ENCODE results near the gene LCORL. TPM values are rescaled to one million over a fixed set of nuclear protein-coding genes. Genes with fewer than 3 reads are reported as not detected.

The LCORL gene
- total and polyA plus RNA-seq, 3 donors from 2014 or later: 9.7 to 43.7 (median 37.6) TPM

GRCh38 chr4:17877661-17878060, 143.9 kb downstream of the LCORL start:
- Histone ChIP-seq H3K4me1 (no peaks in the 10 kb centered on the region), H3K9me3 (no peaks in the 10 kb centered on the region), H3K4me3 (no peak overlapping the region), H3K36me3 (ENCODE audit: low read depth, missing control alignments) (no peaks in the 10 kb centered on the region), H3K27me3 (no peaks in the 10 kb centered on the region), H3K27ac (no peak overlapping the region)
- WGBS, 2 donors: 76 to 88% methylated on average over 5 of the region's 5 CpGs
- DNase-seq: no peak
- intact Hi-C loops (cut with DNase I; ENCODE audit: low total_unique reads): no loop called here
- no peak for TF ChIP-seq POLR2A (IDR thresholded peaks at IDR 0.05)
- TF ChIP-seq, protein P1, sequence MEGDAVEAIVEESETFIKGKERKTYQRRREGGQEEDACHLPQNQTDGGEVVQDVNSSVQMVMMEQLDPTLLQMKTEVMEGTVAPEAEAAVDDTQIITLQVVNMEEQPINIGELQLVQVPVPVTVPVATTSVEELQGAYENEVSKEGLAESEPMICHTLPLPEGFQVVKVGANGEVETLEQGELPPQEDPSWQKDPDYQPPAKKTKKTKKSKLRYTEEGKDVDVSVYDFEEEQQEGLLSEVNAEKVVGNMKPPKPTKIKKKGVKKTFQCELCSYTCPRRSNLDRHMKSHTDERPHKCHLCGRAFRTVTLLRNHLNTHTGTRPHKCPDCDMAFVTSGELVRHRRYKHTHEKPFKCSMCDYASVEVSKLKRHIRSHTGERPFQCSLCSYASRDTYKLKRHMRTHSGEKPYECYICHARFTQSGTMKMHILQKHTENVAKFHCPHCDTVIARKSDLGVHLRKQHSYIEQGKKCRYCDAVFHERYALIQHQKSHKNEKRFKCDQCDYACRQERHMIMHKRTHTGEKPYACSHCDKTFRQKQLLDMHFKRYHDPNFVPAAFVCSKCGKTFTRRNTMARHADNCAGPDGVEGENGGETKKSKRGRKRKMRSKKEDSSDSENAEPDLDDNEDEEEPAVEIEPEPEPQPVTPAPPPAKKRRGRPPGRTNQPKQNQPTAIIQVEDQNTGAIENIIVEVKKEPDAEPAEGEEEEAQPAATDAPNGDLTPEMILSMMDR (IDR thresholded peaks at IDR 0.05): no peak

- intact Hi-C loops (cut with DNase I; ENCODE audit: low total_unique reads): no loop called here
- no peak overlapping the region for H3K27ac ChIP-seq
- H3K4me1 ChIP-seq: no peaks in the 10 kb centered on the region
- WGBS, 2 donors: 85 to 90% methylated on average over 4 of the region's 4 CpGs
- TF ChIP-seq POLR2A (IDR thresholded peaks at IDR 0.05): no peak
- TF ChIP-seq, protein P1 (IDR thresholded peaks at IDR 0.05): no peak
- no peaks in the 10 kb centered on the region for H3K27me3 ChIP-seq
- H3K4me3 ChIP-seq: no peak overlapping the region
- no peaks in the 10 kb centered on the region for H3K36me3 ChIP-seq (ENCODE audit: low read depth, missing control alignments)
- no peaks in the 10 kb centered on the region for H3K9me3 ChIP-seq
- no peak for DNase-seq
Measured at GRCh38 chr4:17876943-17877342, 144.6 kb downstream of the LCORL start.

DNA sequence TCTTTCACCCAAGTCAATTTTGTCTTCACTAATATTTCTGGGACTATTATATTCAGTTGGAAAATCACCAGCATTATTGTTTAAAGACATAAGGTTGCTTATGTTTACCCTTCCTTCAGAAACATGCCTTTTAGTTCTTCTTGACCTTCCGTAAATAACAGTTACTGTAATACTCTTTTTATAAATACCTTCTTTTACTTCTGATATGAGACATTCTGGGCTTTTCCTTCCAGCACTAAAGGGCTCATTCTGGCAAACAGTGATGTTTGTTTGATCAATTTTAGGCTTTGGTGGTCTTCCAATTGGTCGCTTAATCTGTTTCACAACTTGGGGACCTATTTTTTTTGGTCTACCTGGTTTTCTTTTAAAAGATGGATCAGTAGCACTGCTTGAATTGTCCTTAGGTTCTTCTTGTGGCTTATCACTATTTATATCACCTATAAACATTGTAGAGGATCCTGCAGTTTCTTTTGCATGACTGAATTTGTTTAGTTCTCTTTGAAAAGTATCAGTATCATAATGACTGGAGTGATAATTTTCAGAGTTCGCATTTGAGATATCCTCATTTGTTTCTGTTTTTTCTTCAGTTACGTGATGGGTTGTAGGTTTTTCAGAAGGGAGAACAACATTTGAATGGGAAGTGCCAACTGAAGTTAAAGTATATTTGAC, 146.0 kb downstream of the LCORL start:
- intact Hi-C loops (cut with DNase I; ENCODE audit: low total_unique reads): no loop called here
- Histone ChIP-seq H3K36me3 (ENCODE audit: low read depth, missing control alignments) (no peaks in the 10 kb centered on the region), H3K4me3 (no peak overlapping the region), H3K9me3 (no peaks in the 10 kb centered on the region), H3K27me3 (no peaks in the 10 kb centered on the region), H3K27ac (no peak overlapping the region), H3K4me1 (no peaks in the 10 kb centered on the region)
- WGBS, 2 donors: 92 to 95% methylated on average over 4 of the region's 4 CpGs
- TF ChIP-seq POLR2A (IDR thresholded peaks at IDR 0.05): no peak
- TF ChIP-seq, protein P1 (IDR thresholded peaks at IDR 0.05): no peak
- no peak for DNase-seq

GRCh38 chr4:17869327-17869726, 152.2 kb downstream of the LCORL start:
- DNase-seq: no peak
- H3K9me3 ChIP-seq: no peaks in the 10 kb centered on the region
- intact Hi-C loops (cut with DNase I; ENCODE audit: low total_unique reads): no loop called here
- TF ChIP-seq POLR2A (IDR thresholded peaks at IDR 0.05): no peak
- TF ChIP-seq, protein P1 (IDR thresholded peaks at IDR 0.05): no peak
- no peaks in the 10 kb centered on the region for H3K27me3 ChIP-seq
- H3K4me3 ChIP-seq: no peak overlapping the region
- no peaks in the 10 kb centered on the region for H3K4me1 ChIP-seq
- H3K36me3 ChIP-seq (ENCODE audit: low read depth, missing control alignments): no peaks in the 10 kb centered on the region
- 93 to 94% methylated on average over 2 of the region's 2 CpGs for WGBS, 2 donors
- H3K27ac ChIP-seq: no peak overlapping the region

GRCh38 chr4:17867276-17867675, 154.3 kb downstream of the LCORL start:
- H3K4me1 ChIP-seq: no peaks in the 10 kb centered on the region
- TF ChIP-seq POLR2A (IDR thresholded peaks at IDR 0.05): no peak
- TF ChIP-seq, protein P1 (IDR thresholded peaks at IDR 0.05): no peak
- DNase-seq: no peak
- no peak overlapping the region for H3K4me3 ChIP-seq
- WGBS, 2 donors: 49 to 58% methylated on average over 3 of the region's 3 CpGs
- H3K36me3 ChIP-seq (ENCODE audit: low read depth, missing control alignments): no peaks in the 10 kb centered on the region
- no peak overlapping the region for H3K27ac ChIP-seq
- no peaks in the 10 kb centered on the region for H3K27me3 ChIP-seq
- intact Hi-C loops (cut with DNase I; ENCODE audit: low total_unique reads): no loop called here
- H3K9me3 ChIP-seq: no peaks in the 10 kb centered on the region
